NCI-H1436 treated with DMSO at 0.1 percent for 48 hours (cell line): Measurements from ENCODE around the gene SPTBN1.
A peak's percentile ranks its signal among the peaks of the same experiment; 100 is the strongest.

ENCODE experiments used
- DNase-seq: peaks from one replicate; lab custom pipeline; 2025; lab: John Stamatoyannopoulos, UW

The SPTBN1 gene

GRCh38 chr2:54455563-54456361, at the start of gene SPTBN1:
TSS of gene SPTBN1 (plus strand) at chr2:54456327. CDS start at chr2:54526419, 70,092 bp downstream.
- peak; percentile 37 for DNase-seq

- no peak for DNase-seq
These were observed 48.4 kb upstream of the SPTBN1 start for GRCh38 chr2:54407693-54408092.

- DNase-seq = no peak
These were observed 47.8 kb upstream of the SPTBN1 start for GRCh38 chr2:54408288-54408687.

- DNase-seq = peak; percentile 47
These were observed 46.4 kb upstream of the SPTBN1 start for GRCh38 chr2:54409752-54410151.

GRCh38 chr2:54411801-54412354, 44.2 kb upstream of the SPTBN1 start:
- no peak for DNase-seq

- DNase-seq = no peak
These were observed 39.8 kb upstream of the SPTBN1 start for GRCh38 chr2:54416166-54416813.

- DNase-seq = no peak
These were observed 39.2 kb upstream of the SPTBN1 start for GRCh38 chr2:54416938-54417337.

- DNase-seq = no peak
These were observed 38.5 kb upstream of the SPTBN1 start for GRCh38 chr2:54417577-54417976.

- DNase-seq = no peak
These were observed 36.7 kb upstream of the SPTBN1 start for GRCh38 chr2:54419388-54419787.

GRCh38 chr2:54419855-54420523, 36.1 kb upstream of the SPTBN1 start:
- DNase-seq = no peak

GRCh38 chr2:54420524-54421172, 35.5 kb upstream of the SPTBN1 start:
- no peak for DNase-seq

- no peak for DNase-seq
These were observed 34.0 kb upstream of the SPTBN1 start for GRCh38 chr2:54422072-54422581.

GRCh38 chr2:54423213-54423612, 32.9 kb upstream of the SPTBN1 start:
- no peak for DNase-seq

- DNase-seq = no peak
These were observed 31.5 kb upstream of the SPTBN1 start for GRCh38 chr2:54424555-54425163.

GRCh38 chr2:54428108-54428831, 27.9 kb upstream of the SPTBN1 start:
- no peak for DNase-seq

GRCh38 chr2:54429054-54429453, 27.1 kb upstream of the SPTBN1 start:
- DNase-seq = no peak

GRCh38 chr2:54429811-54430551, 26.1 kb upstream of the SPTBN1 start:
- DNase-seq = no peak

- DNase-seq = no peak
These were observed 25.5 kb upstream of the SPTBN1 start for GRCh38 chr2:54430649-54431048.

GRCh38 chr2:54432251-54433015, 23.7 kb upstream of the SPTBN1 start:
- no peak for DNase-seq
